Natural killer cell (primary cell): ENCODE data around the gene DGKQ. TPM values are rescaled to one million over a fixed set of nuclear protein-coding genes. Genes with fewer than 3 reads are reported as not detected.

Experiments
- ATAC-seq, 3 donors: fragments of 150-1000 bp in 2 of 3; fragments of 200-7000 bp in 1 of 3; cut with Tn5 transposase; 1 replicate in 1 of 3; 2 replicates in 2 of 3; pipeline ENCODE4 v1.10.0; 2021; ENCODE audit warnings: mild to moderate bottlenecking in 2 of 3, moderate library complexity in 2 of 3
- DNase-seq, 2 donors: peaks; one replicate each; pipeline versions ENCODE4 v3.0.0 to v3.0.0-alpha.2; 2013 to 2021; ENCODE audit warnings: mixed read lengths in 1 of 2
- H3K27ac ChIP-seq: one replicate; pipeline ENCODE4 v1.5.1; 2013; ENCODE audit warnings: mild to moderate bottlenecking, low read length
- H3K27me3 ChIP-seq: one replicate; pipeline ENCODE4 v1.6.1; 2013; ENCODE audit warnings: low read length; ENCODE audit not compliant: control insufficient read depth, insufficient read depth
- H3K36me3 ChIP-seq: one replicate; pipeline ENCODE4 v1.6.1; 2013; ENCODE audit warnings: low read length; ENCODE audit not compliant: control insufficient read depth, insufficient read depth
- H3K4me1 ChIP-seq: one replicate; pipeline ENCODE4 v1.6.1; 2013; ENCODE audit warnings: low read length; ENCODE audit not compliant: control insufficient read depth, insufficient read depth
- H3K4me3 ChIP-seq: one replicate; pipeline ENCODE4 v1.5.1; 2013; ENCODE audit warnings: low read length
- H3K9me3 ChIP-seq: one replicate; pipeline ENCODE4 v1.6.1; 2013; ENCODE audit warnings: low read length; ENCODE audit not compliant: control insufficient read depth, insufficient read depth
- H3K27ac Mint-ChIP-seq, 2 donors: one replicate each; pipeline ENCODE4 v1.8.0; 2022; ENCODE audit warnings: mild to moderate bottlenecking in 2 of 2, mixed read lengths in 2 of 2, moderate library complexity in 1 of 2
- H3K27me3 Mint-ChIP-seq, 2 donors: one replicate each; pipeline ENCODE4 v1.8.0; 2022; ENCODE audit warnings: low read depth in 2 of 2, mixed read lengths in 2 of 2
- H3K36me3 Mint-ChIP-seq: one replicate; pipeline ENCODE4 v1.8.0; 2022; ENCODE audit warnings: mixed read lengths
- H3K4me1 Mint-ChIP-seq, 2 donors: one replicate each; pipeline ENCODE4 v1.8.0; 2022; ENCODE audit warnings: mixed read lengths in 2 of 2
- H3K4me3 Mint-ChIP-seq: one replicate; pipeline ENCODE4 v1.8.0; 2022; ENCODE audit warnings: mild to moderate bottlenecking, moderate library complexity, mixed read lengths
- H3K9me3 Mint-ChIP-seq, 2 donors: one replicate each; pipeline ENCODE4 v1.8.0; 2022; ENCODE audit warnings: mixed read lengths in 2 of 2
- WGBS: methylation state at CpG from one replicate; pipeline ENCODE4 v1.1.7; 2013; ENCODE audit warnings: missing lambda C conversion rate; ENCODE audit not compliant: insufficient coverage; 5-methylcytosine and 5-hydroxymethylcytosine counted together
- intact Hi-C: fragments of 100-400 bp; cut with micrococcal nuclease; formaldehyde crosslinking; loops from one replicate; pipeline ENCODE4 v1.14.2; 2022
- total RNA-seq, 4 donors: library from RNA; stranded (reverse); fragments of 120-200 nt in 1 of 4; gene quantifications; one replicate each; pipeline versions ENCODE4 v1.2.3 to v1.2.4, GENCODE V29; 2013 to 2022
- TF ChIP-seq, protein P1 (sequence below): fragments of 200-600 bp; IDR thresholded peaks from one replicate; pipeline ENCODE4 v1.8.0; 2022; ENCODE audit warnings: antibody characterized with exemption

DGKQ gene
- total RNA-seq, 3 donors from 2014 or later (not counting 1 experiment from before 2014, with no cell fraction given): 64.2 to 79.5 (median 65.2) TPM

DNA sequence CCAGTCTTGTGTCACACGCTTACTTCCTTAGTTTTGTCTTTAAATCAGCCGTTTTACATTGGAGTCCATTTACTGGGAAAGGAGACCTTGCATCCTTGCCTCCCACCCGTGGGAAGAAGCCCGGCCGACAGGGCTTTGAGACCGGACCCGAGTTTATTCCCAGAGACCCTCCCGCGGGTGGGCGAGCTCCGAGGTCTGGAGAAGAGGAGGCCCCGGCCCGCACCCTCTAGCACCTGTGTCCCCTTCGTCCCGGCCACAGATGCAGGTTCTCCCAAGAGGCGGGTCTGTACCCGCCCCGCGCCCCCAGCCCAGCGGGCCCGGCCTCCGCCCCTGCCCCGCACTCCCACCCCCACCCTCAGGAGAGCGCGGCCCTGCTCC is 23.6 kb upstream of the DGKQ start:
- no peak overlapping the region for H3K4me3 ChIP-seq
- no peak overlapping the region for H3K27ac Mint-ChIP-seq
- no peak for ATAC-seq

DNA sequence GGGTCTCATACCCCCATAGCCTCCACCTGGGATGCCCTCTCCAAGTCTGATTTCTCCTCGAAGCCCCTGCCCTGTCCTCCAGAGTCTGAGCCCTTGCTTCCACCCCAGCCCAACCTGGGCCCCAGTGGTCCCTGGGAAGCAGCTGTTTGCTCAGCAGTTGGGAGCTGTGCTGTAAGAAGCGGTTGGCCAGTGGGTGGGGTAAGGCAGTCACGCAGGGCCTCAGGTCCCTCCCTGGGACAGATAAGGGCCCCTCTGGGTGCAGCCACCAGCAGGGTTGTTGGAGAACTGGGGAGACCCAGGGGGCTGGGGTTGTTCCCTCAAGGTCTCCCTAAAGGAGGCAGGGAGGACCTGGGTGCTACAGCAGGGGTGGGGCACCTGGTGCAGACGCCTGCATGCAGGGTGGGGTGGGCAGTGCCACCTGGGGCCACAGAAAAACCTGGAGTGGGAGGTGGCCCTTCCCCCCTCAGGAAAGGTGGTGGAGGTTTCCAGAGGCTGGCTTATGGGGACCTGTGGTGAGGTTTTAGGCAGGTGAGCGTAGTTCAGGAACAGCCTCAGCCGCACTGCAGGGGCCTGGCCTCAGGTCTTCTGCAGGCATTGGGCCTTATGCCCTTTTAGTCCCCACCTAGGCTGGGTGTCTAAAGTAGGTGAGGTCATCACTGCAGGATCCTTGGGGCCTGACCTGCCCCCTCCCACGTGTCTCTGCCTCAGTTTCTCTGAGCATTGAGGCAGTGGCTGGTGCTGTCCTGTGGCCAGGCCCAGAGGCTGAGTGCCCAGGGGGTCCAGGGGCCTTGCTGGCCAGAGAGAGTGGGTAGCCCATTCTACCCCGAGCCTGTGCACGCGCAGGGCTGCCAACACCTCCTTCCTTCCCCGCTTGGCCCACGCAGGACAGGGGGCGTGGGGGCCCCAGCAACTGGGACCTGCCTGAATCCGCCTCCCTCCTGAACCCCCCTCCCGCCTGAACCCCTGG is 22.9 kb upstream of the DGKQ start:
- Mint-ChIP-seq H3K27ac (no peak overlapping the region), H3K4me3 (no peak overlapping the region), H3K36me3 (no peaks in the 10 kb centered on the region), H3K4me1 (peaks cover 0 to 10% of the 10 kb centered on the region in 2 donors), H3K9me3 (no peaks in the 10 kb centered on the region), H3K27me3 (peaks cover 5 to 17% of the 10 kb centered on the region in 2 donors)
- 69% methylated on average over 15 of the region's 15 CpGs for WGBS
- no peaks in the 10 kb centered on the region for H3K36me3 ChIP-seq
- no peaks in the 10 kb centered on the region for H3K9me3 ChIP-seq
- H3K27me3 ChIP-seq: peaks cover 26% of the 10 kb centered on the region
- ATAC-seq (no peak), DNase-seq (no peak)
- intact Hi-C loops: no loop called here
- no peak overlapping the region for H3K27ac ChIP-seq
- H3K4me1 ChIP-seq: peaks cover 11% of the 10 kb centered on the region
- TF ChIP-seq, protein P1, sequence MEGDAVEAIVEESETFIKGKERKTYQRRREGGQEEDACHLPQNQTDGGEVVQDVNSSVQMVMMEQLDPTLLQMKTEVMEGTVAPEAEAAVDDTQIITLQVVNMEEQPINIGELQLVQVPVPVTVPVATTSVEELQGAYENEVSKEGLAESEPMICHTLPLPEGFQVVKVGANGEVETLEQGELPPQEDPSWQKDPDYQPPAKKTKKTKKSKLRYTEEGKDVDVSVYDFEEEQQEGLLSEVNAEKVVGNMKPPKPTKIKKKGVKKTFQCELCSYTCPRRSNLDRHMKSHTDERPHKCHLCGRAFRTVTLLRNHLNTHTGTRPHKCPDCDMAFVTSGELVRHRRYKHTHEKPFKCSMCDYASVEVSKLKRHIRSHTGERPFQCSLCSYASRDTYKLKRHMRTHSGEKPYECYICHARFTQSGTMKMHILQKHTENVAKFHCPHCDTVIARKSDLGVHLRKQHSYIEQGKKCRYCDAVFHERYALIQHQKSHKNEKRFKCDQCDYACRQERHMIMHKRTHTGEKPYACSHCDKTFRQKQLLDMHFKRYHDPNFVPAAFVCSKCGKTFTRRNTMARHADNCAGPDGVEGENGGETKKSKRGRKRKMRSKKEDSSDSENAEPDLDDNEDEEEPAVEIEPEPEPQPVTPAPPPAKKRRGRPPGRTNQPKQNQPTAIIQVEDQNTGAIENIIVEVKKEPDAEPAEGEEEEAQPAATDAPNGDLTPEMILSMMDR: no peak
- no peak overlapping the region for H3K4me3 ChIP-seq

More for the DNA sequence above, 23.6 kb upstream of the DGKQ start:
- WGBS: 12% methylated on average over 25 of the region's 25 CpGs
- no peaks in the 10 kb centered on the region for H3K36me3 ChIP-seq
- no peak for DNase-seq
- no peaks in the 10 kb centered on the region for H3K9me3 ChIP-seq
- Mint-ChIP-seq H3K4me3 (no peak overlapping the region), H3K9me3 (no peaks in the 10 kb centered on the region), H3K27me3 (peaks cover 5 to 17% of the 10 kb centered on the region in 2 donors), H3K36me3 (no peaks in the 10 kb centered on the region), H3K4me1 (peaks cover 0 to 10% of the 10 kb centered on the region in 2 donors)
- peaks cover 11% of the 10 kb centered on the region for H3K4me1 ChIP-seq
- intact Hi-C loops: no loop called here
- TF ChIP-seq, protein P1: no peak
- H3K27ac ChIP-seq: no peak overlapping the region
- H3K27me3 ChIP-seq: peaks cover 27% of the 10 kb centered on the region

DNA sequence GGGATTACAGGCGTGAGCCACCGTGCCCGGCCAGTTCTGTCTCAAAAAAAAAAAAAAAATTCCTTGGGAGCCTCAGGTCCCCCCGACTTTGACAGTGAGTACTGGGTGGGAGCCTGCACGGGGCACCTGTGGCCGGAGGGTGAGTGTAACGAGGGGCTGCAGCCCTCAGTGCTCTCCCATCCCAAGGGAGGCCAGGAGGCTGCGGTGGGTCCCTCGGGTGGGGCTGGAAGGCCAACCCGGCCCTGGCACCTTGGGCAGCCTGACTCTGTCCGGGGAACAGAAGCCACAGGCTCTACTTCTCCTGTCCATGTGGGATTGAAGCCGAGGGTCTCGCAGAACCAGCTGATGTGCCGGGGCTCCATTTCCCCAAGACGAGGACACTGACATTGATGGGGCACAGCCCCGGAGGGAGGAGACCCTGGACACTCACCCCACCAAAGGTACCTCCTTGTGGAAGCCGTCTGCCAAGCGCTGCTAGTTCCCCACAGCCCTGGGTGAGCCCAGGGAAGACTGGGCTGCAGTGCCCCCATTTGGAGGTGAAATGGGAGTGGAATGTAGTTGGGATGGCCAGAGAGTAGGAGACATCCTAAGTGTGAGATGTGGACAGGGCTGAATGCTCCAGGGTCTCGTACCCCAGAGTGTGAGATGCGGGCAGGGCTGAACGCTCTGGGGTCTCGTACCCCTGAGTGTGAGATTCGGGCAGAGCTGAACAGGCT is 22.1 kb upstream of the DGKQ start:
- Mint-ChIP-seq H3K36me3 (no peaks in the 10 kb centered on the region), H3K9me3 (no peaks in the 10 kb centered on the region), H3K27ac (no peak overlapping the region), H3K4me3 (no peak overlapping the region), H3K4me1 (peaks cover 0 to 10% of the 10 kb centered on the region in 2 donors), H3K27me3 (peaks cover 5 to 14% of the 10 kb centered on the region in 2 donors)
- intact Hi-C loops: no loop called here
- no peaks in the 10 kb centered on the region for H3K9me3 ChIP-seq
- TF ChIP-seq, protein P1: no peak
- no peak overlapping the region for H3K27ac ChIP-seq
- H3K4me1 ChIP-seq: peaks cover 11% of the 10 kb centered on the region
- WGBS: 93% methylated on average over 23 of the region's 23 CpGs
- H3K4me3 ChIP-seq: no peak overlapping the region
- ATAC-seq (no peak), DNase-seq (no peak)
- H3K36me3 ChIP-seq: peaks cover 2% of the 10 kb centered on the region
- peaks cover 21% of the 10 kb centered on the region for H3K27me3 ChIP-seq
